Breast epithelium (tissue), 4 donors: ENCODE data around the gene GAL. TPM values are rescaled to one million over a fixed set of nuclear protein-coding genes. Genes with fewer than 3 reads are reported as not detected.

ENCODE experiments used
- DNase-seq, 2 donors: peaks; one replicate each; pipeline ENCODE4 v3.0.0-alpha.2; 2019; ENCODE audit warnings: low spot score in 2 of 2
- H3K27ac ChIP-seq, 2 donors: fragments of 200-600 bp; sonication (generic) in 1 of 2; one replicate each; pipeline ENCODE4 v1.5.1; 2016 to 2019; ENCODE audit warnings: mild to moderate bottlenecking in 1 of 2
- H3K27me3 ChIP-seq, 2 donors: fragments of 200-600 bp; sonication (generic) in 1 of 2; one replicate each; pipeline versions ENCODE4 v1.5.1 to v1.6.0; 2017 to 2019; ENCODE audit warnings: control low read depth in 1 of 2, mild to moderate bottlenecking in 1 of 2
- H3K36me3 ChIP-seq: fragments of 200-600 bp; one replicate; pipeline ENCODE4 v1.5.1; 2019
- H3K4me1 ChIP-seq, 2 donors: fragments of 200-600 bp; sonication (generic); one replicate each; pipeline ENCODE4 v1.5.1; 2016 to 2019; ENCODE audit warnings: control low read depth in 1 of 2
- H3K4me3 ChIP-seq, 3 donors: fragments of 200-600 bp; sonication (generic); 1 replicate in 2 of 3; 2 replicates in 1 of 3; pipeline ENCODE4 v1.5.1; 2016 to 2019; ENCODE audit warnings: mild to moderate bottlenecking in 3 of 3, moderate library complexity in 2 of 3
- H3K9me3 ChIP-seq, 2 donors: fragments of 200-600 bp; sonication (generic) in 1 of 2; one replicate each; pipeline ENCODE4 v1.5.1; 2016 to 2019; ENCODE audit warnings: control low read depth in 1 of 2
- CTCF ChIP-seq, 3 donors: fragments of 450-650 bp; IDR thresholded peaks; one replicate each; pipeline ENCODE4 v1.5.1; 2016 to 2017; ENCODE audit warnings: antibody characterized with exemption in 3 of 3, mild to moderate bottlenecking in 3 of 3, moderate library complexity in 3 of 3
- POLR2A ChIP-seq: fragments of 450-650 bp; IDR thresholded peaks from one replicate; pipeline ENCODE4 v1.6.1; 2016; ENCODE audit warnings: antibody characterized with exemption, mild to moderate bottlenecking, moderate library complexity
- POLR2AphosphoS5 ChIP-seq, 3 donors: sonication (generic); formaldehyde crosslinking; IDR thresholded peaks; one replicate each; pipeline ENCODE4 v1.6.1; 2017; ENCODE audit warnings: antibody characterized with exemption in 3 of 3
- intact Hi-C: fragments of 100-400 bp; cut with DNase I; formaldehyde crosslinking; loops from one replicate; pipeline ENCODE4 v1.15.1; 2023; ENCODE audit warnings: low total_unique reads
- total RNA-seq, 3 donors: library from RNA; depleted of rRNA; stranded (reverse); fragments of >200 nt; gene quantifications; one replicate each; pipeline ENCODE4 v1.1.0, GENCODE V29; 2016

Gene GAL
- total RNA-seq, 3 donors from 2014 or later, result 0.64 to 5.7 (median 1.3) TPM

GRCh38 chr11:68687311-68687710 lies 3.0 kb downstream of the GAL start:
- H3K27me3 ChIP-seq, result peaks cover 12 to 17% of the 10 kb centered on the region in 2 donors
- TF ChIP-seq POLR2A (no peak), CTCF (IDR thresholded peaks at IDR 0.05) (no peak), POLR2AphosphoS5 (IDR thresholded peaks at IDR 0.05) (no peak)

GRCh38 chr11:68687986-68688385 lies 3.6 kb downstream of the GAL start:
- no peak overlapping the region for H3K4me3 ChIP-seq
- no peak for DNase-seq
- H3K4me1 ChIP-seq, result peaks cover 4 to 6% of the 10 kb centered on the region in 2 donors
- H3K27ac ChIP-seq, result no peak overlapping the region
- no peaks in the 10 kb centered on the region for H3K36me3 ChIP-seq
- H3K9me3 ChIP-seq, result no peaks in the 10 kb centered on the region
- TF ChIP-seq CTCF (IDR thresholded peaks at IDR 0.05) (no peak), POLR2A (no peak), POLR2AphosphoS5 (IDR thresholded peaks at IDR 0.05) (no peak)
- intact Hi-C loops, result no loop called here
- H3K27me3 ChIP-seq, result peaks cover 12 to 17% of the 10 kb centered on the region in 2 donors

More at GRCh38 chr11:68687311-68687710, 3.0 kb downstream of the GAL start:
- Histone ChIP-seq H3K27ac (no peak overlapping the region), H3K4me1 (peaks cover 4 to 6% of the 10 kb centered on the region in 2 donors), H3K36me3 (no peaks in the 10 kb centered on the region), H3K9me3 (no peaks in the 10 kb centered on the region), H3K4me3 (no peak overlapping the region)
- DNase-seq, result no peak
- intact Hi-C loops, result no loop called here

- DNase-seq, result no peak
- Histone ChIP-seq H3K27me3 (peaks cover 10 to 14% of the 10 kb centered on the region in 2 donors), H3K27ac (no peak overlapping the region), H3K4me1 (peaks cover 4 to 6% of the 10 kb centered on the region in 2 donors), H3K36me3 (no peaks in the 10 kb centered on the region), H3K4me3 (no peak overlapping the region), H3K9me3 (no peaks in the 10 kb centered on the region)
- TF ChIP-seq POLR2AphosphoS5 (IDR thresholded peaks at IDR 0.05) (no peak), POLR2A (no peak)
- intact Hi-C loops, result no loop called here
Measured at GRCh38 chr11:68688881-68689280, 4.5 kb downstream of the GAL start.

- no peaks in the 10 kb centered on the region for H3K9me3 ChIP-seq
- peaks cover 0 to 3% of the 10 kb centered on the region in 2 donors for H3K27me3 ChIP-seq
- peaks cover 0 to under 1% of the 10 kb centered on the region in 2 donors for H3K4me1 ChIP-seq
- H3K36me3 ChIP-seq, result no peaks in the 10 kb centered on the region
- no peak for TF ChIP-seq CTCF (IDR thresholded peaks at IDR 0.05)
- no peak for TF ChIP-seq POLR2AphosphoS5 (IDR thresholded peaks at IDR 0.05)
- no peak for TF ChIP-seq POLR2A
- no peak overlapping the region for H3K4me3 ChIP-seq
- no peak overlapping the region for H3K27ac ChIP-seq
- intact Hi-C loops, result no loop called here
- DNase-seq, result no peak
Measured at GRCh38 chr11:68689737-68690625, 5.6 kb downstream of the GAL start.

GRCh38 chr11:68690671-68691401 lies 6.5 kb downstream of the GAL start:
- intact Hi-C loops, result no loop called here
- Histone ChIP-seq H3K9me3 (peaks cover 0 to 1% of the 10 kb centered on the region in 2 donors), H3K27me3 (no peaks in the 10 kb centered on the region), H3K27ac (no peak overlapping the region), H3K36me3 (no peaks in the 10 kb centered on the region), H3K4me3 (no peak overlapping the region), H3K4me1 (no peaks in the 10 kb centered on the region)
- no peak for DNase-seq
- TF ChIP-seq POLR2A (no peak), POLR2AphosphoS5 (IDR thresholded peaks at IDR 0.05) (no peak), CTCF (IDR thresholded peaks at IDR 0.05) (no peak)
